Heart left ventricle (tissue), 16 donors: Measurements from ENCODE around the gene MTFMT. TPM values are rescaled to one million over a fixed set of nuclear protein-coding genes. Genes with fewer than 3 reads are reported as not detected.
A peak's percentile ranks its signal among the peaks of the same experiment; 100 is the strongest.

Experiments
- ATAC-seq, 4 donors: fragments of 200-7000 bp; cut with Tn5 transposase; one replicate each; pipeline ENCODE4 v1.9.1; 2020 to 2022; ENCODE audit warnings: moderate library complexity in 4 of 4, mild to moderate bottlenecking in 3 of 4, moderate number of reproducible peaks in 1 of 4
- DNase-seq, 5 donors: peaks; one replicate each; pipeline ENCODE4 v3.0.0-alpha.2; 2020
- H3K27ac ChIP-seq, 12 donors: fragments of 200-600 bp; sonication (generic) in 4 of 12; one replicate each; pipeline versions ENCODE4 v1.5.0 to v1.8.0; 2016 to 2022; ENCODE audit warnings: mild to moderate bottlenecking in 2 of 12
- H3K27me3 ChIP-seq, 9 donors: fragments of 200-600 bp; sonication (generic) in 2 of 9; one replicate each; pipeline versions ENCODE4 v1.5.1 to v1.8.0; 2016 to 2022; ENCODE audit warnings: mild to moderate bottlenecking in 3 of 9
- H3K36me3 ChIP-seq, 9 donors: fragments of 200-600 bp; sonication (generic) in 2 of 9; one replicate each; pipeline versions ENCODE4 v1.5.0 to v1.8.0; 2018 to 2022; ENCODE audit warnings: mild to moderate bottlenecking in 2 of 9
- H3K4me1 ChIP-seq, 12 donors: fragments of 200-600 bp; sonication (generic) in 4 of 12; one replicate each; pipeline versions ENCODE4 v1.5.0 to v1.8.0; 2016 to 2022; ENCODE audit warnings: mild to moderate bottlenecking in 3 of 12
- H3K4me3 ChIP-seq, 12 donors: fragments of 200-600 bp; sonication (generic) in 4 of 12; one replicate each; pipeline versions ENCODE4 v1.5.0 to v1.8.0; 2017 to 2022; ENCODE audit warnings: mild to moderate bottlenecking in 9 of 12, moderate library complexity in 4 of 12
- H3K9me3 ChIP-seq, 12 donors: fragments of 200-600 bp; sonication (generic) in 4 of 12; one replicate each; pipeline versions ENCODE4 v1.5.0 to v1.8.0; 2016 to 2022; ENCODE audit warnings: mild to moderate bottlenecking in 1 of 12
- CTCF ChIP-seq, 12 donors: fragments of 200-600 bp; sonication (generic) in 4 of 12; IDR thresholded peaks; one replicate each; pipeline versions ENCODE4 v1.5.0 to v1.8.0; 2018 to 2022; ENCODE audit warnings: antibody characterized with exemption in 12 of 12, mild to moderate bottlenecking in 5 of 12
- POLR2A ChIP-seq, 2 donors: fragments of 450-650 bp; IDR thresholded peaks; one replicate each; pipeline ENCODE4 v1.6.1; 2017; ENCODE audit warnings: antibody characterized with exemption in 2 of 2, mild to moderate bottlenecking in 2 of 2, moderate library complexity in 2 of 2
- WGBS, 4 donors: extraction: QIAGEN DNeasy Blood & Tissue Kit in 2 of 4; methylation state at CpG; one replicate each; pipeline versions ENCODE4 v1.1.5 to v1.1.7; 2013 to 2018; 5-methylcytosine and 5-hydroxymethylcytosine counted together
- intact Hi-C, 10 donors: fragments of 100-400 bp; cut with DNase I; formaldehyde crosslinking; loops; one replicate each; pipeline versions ENCODE4 v1.11.1 to v1.14.2; 2022
- polyA plus RNA-seq, 2 donors: library from polyadenylated mRNA; stranded (reverse); fragments of 200-250 nt; gene quantifications; one replicate each; pipeline ENCODE4 v1.2.3, GENCODE V29; 2013
- total RNA-seq, 9 donors: library from RNA; depleted of rRNA in 2 of 9; stranded (reverse); fragments of >200 nt in 2 of 9; fragmentation: NEBNext Ultra II Directional in 3 of 9; extraction: Animal tissue kit (Norgen Biotek cat#: 25700) in 3 of 9; gene quantifications; one replicate each; pipeline versions ENCODE4 v1.1.0 to v1.2.4, GENCODE V29; 2016 to 2023
- donor health status: ischemic (EF 13 %, LVEDD 7.1; RV severe dilation, severe dysfunction).
- donor health status: healthy with polysubstance abuse.
- donor health status: DM: no; HTN: yes; CAD: no.
- donor health status: DM: no; HTN: no; CAD: no.
- donor health status: ischemic (EF 25% LVEDD 6.9; RV normal size, moderate dysfunction).
- donor health status: ischemic (EF 25% LVEDD 5.7; RV mildly dilated, moderate dysfunction).
- donor health status: healthy.
- donor health status: DM: yes; HTN: yes; CAD: no.
- donor health status: ischemic (EF 35%, LVEDD 5.7; RV mildly dilated, moderate dysfunction).
- donor health status: nonischemic (EF 11% LVEDD 7.7; RV severe dilation, severe dysfunction).
- donor health status: DM: yes; HTN: yes; CAD: no.
- donor health status: PGD.
- donor health status: ischemic (EF 29% LVEDD 5.4; RV normal size, mild dysfunction).
- donor health status: nonischemic (EF 23%, LVEDD 6.1; RV moderate dilation, normal function).

MTFMT gene
- total and polyA plus RNA-seq, 11 donors = 6.0 to 41.0 (median 19.4) TPM

- Histone ChIP-seq H3K27me3 (no peaks in the 10 kb centered on the region), H3K4me3 (no peak overlapping the region), H3K4me1 (peaks cover 3 to 31% (median 24%) of the 10 kb centered on the region in 12 donors), H3K36me3 (peaks cover 0 to 12% (median 2%) of the 10 kb centered on the region in 9 donors), H3K27ac (no peak overlapping the region), H3K9me3 (no peaks in the 10 kb centered on the region)
- intact Hi-C loops = loop anchor here in 4 of 10 donors (5.0 to 10.0 kb wide), 4 partner anchors 36 to 244 kb away; partner anchors contain the start of gene RNU5A-1 (in 1 of the 4)
- no peak for ATAC-seq
- WGBS, 4 donors = 70 to 85% (median 80%) methylated on average over 1 to 2 of the region's 2 CpGs
- no peak for DNase-seq
- TF ChIP-seq POLR2A (IDR thresholded peaks at IDR 0.05) = no peak
- TF ChIP-seq CTCF (IDR thresholded peaks at IDR 0.05) = no peak
Measured at GRCh38 chr15:65051266-65051665, 21.8 kb upstream of the MTFMT start.

- H3K4me1 ChIP-seq = peaks cover 3 to 30% (median 18%) of the 10 kb centered on the region in 12 donors
- H3K36me3 ChIP-seq = peaks cover 0 to 8% (median 0%) of the 10 kb centered on the region in 9 donors
- H3K4me3 ChIP-seq = no peak overlapping the region
- intact Hi-C loops = loop anchor here in 4 of 10 donors (5.0 to 10.0 kb wide), 4 partner anchors 37 to 245 kb away; partner anchors contain the start of gene RNU5A-1 (in 1 of the 4)
- no peak overlapping the region for H3K27ac ChIP-seq
- H3K27me3 ChIP-seq = no peaks in the 10 kb centered on the region
- WGBS, 4 donors = 56 to 63% (median 58%) methylated on average over 4 of the region's 4 CpGs
- no peaks in the 10 kb centered on the region for H3K9me3 ChIP-seq
- no peak for ATAC-seq
- TF ChIP-seq POLR2A (IDR thresholded peaks at IDR 0.05) = no peak
- no peak for TF ChIP-seq CTCF (IDR thresholded peaks at IDR 0.05)
- no peak for DNase-seq
Measured at GRCh38 chr15:65050270-65050669, 20.8 kb upstream of the MTFMT start.

- ATAC-seq (peak; percentile 87 to 96 (median 92)), DNase-seq (peak; percentile 92 to 96 (median 94))
- Histone ChIP-seq H3K36me3 (peaks cover 0 to 3% (median 0%) of the 10 kb centered on the region in 9 donors), H3K9me3 (no peaks in the 10 kb centered on the region), H3K4me1 (peaks cover 0 to 29% (median 11%) of the 10 kb centered on the region in 12 donors), H3K27me3 (no peaks in the 10 kb centered on the region), H3K27ac (no peak overlapping the region), H3K4me3 (peak overlapping the region in 11 of 12 donors; percentile 1 to 52 (median 41))
- WGBS, 4 donors = 0 to 3% (median 1%) methylated on average over 17 to 19 of the region's 19 CpGs
- no peak for TF ChIP-seq CTCF (IDR thresholded peaks at IDR 0.05)
- TF ChIP-seq POLR2A (IDR thresholded peaks at IDR 0.05) = no peak
- intact Hi-C loops = loop anchor here in 1 of 10 donors (10.0 kb wide), 1 partner anchor 225 kb away; no protein-coding TSS in a partner anchor
Measured at GRCh38 chr15:65049418-65049840, 20.0 kb upstream of the MTFMT start.

GRCh38 chr15:65048241-65048640 lies 18.8 kb upstream of the MTFMT start:
- intact Hi-C loops = loop anchor here in 1 of 10 donors (10.0 kb wide), 1 partner anchor 227 kb away; no protein-coding TSS in a partner anchor
- no peak for ATAC-seq
- no peak for TF ChIP-seq CTCF (IDR thresholded peaks at IDR 0.05)
- TF ChIP-seq POLR2A (IDR thresholded peaks at IDR 0.05) = no peak
- peaks cover 0 to 3% (median 0%) of the 10 kb centered on the region in 9 donors for H3K36me3 ChIP-seq
- H3K9me3 ChIP-seq = no peaks in the 10 kb centered on the region
- H3K27me3 ChIP-seq = no peaks in the 10 kb centered on the region
- H3K4me1 ChIP-seq = peaks cover 0 to 33% (median 11%) of the 10 kb centered on the region in 12 donors
- no peak overlapping the region for H3K27ac ChIP-seq
- WGBS, 4 donors = 70 to 89% (median 76%) methylated on average over 2 of the region's 2 CpGs
- no peak overlapping the region for H3K4me3 ChIP-seq
- DNase-seq = no peak
